A673 (cell line): ENCODE data around the gene FAM174B. TPM values are rescaled to one million over a fixed set of nuclear protein-coding genes. Genes with fewer than 3 reads are reported as not detected.

Experiments used
- BruUV-seq: library from RNA; stranded (reverse); fragments of 400-500 nt; replicated peaks from 2 replicates; lab custom pipeline; 2021; lab: Mats Ljungman, UMichigan
- CTCF ChIA-PET: fragments of 300-600 bp; sonication (Branson Sonifier 250); formaldehyde crosslinking; loops from one replicate; lab custom pipeline; 2022; ENCODE audit warnings: antibody characterized with exemption; lab: Charles Lee
- POLR2A ChIA-PET: fragments of 300-600 bp; sonication (Branson Sonifier 250); formaldehyde crosslinking; loops from one replicate; lab custom pipeline; 2022; ENCODE audit warnings: antibody characterized with exemption; ENCODE audit not compliant: low non-redundant PET; lab: Charles Lee
- DNase-seq: peaks from one replicate; pipeline ENCODE4 v3.0.0-alpha.2; 2015; ENCODE audit warnings: low spot score
- H3K27ac ChIP-seq: fragments of 200-600 bp; sonication (generic); 2 replicates; pipeline ENCODE4 v1.5.1; 2016; ENCODE audit warnings: mixed run types, low read depth, mild to moderate bottlenecking, mixed read lengths, antibody characterized with exemption, low read length; ENCODE audit not compliant: poor library complexity, severe bottlenecking
- H3K27me3 ChIP-seq: fragments of 200-600 bp; sonication (generic); replicated peaks from 2 replicates; pipeline ENCODE4 v1.6.1; 2017; ENCODE audit warnings: mixed run types, low read depth, mild to moderate bottlenecking, mixed read lengths, antibody characterized with exemption, low read length; ENCODE audit not compliant: insufficient read depth, poor library complexity
- H3K36me3 ChIP-seq: fragments of 200-600 bp; sonication (generic); 2 replicates; pipeline ENCODE4 v1.6.1; 2016; ENCODE audit warnings: mixed run types, mild to moderate bottlenecking, mixed read lengths, antibody characterized with exemption, low read length; ENCODE audit not compliant: insufficient read depth, poor library complexity, severe bottlenecking
- H3K4me1 ChIP-seq: fragments of 200-600 bp; sonication (generic); 2 replicates; pipeline ENCODE4 v1.6.1; 2017; ENCODE audit warnings: mixed run types, mild to moderate bottlenecking, mixed read lengths, antibody characterized with exemption, low read length; ENCODE audit not compliant: insufficient read depth, poor library complexity, severe bottlenecking
- H3K4me3 ChIP-seq: fragments of 200-600 bp; sonication (generic); 2 replicates; pipeline ENCODE4 v1.5.1; 2016; ENCODE audit warnings: low read depth, mixed run types, mild to moderate bottlenecking, mixed read lengths, low read length; ENCODE audit not compliant: poor library complexity, severe bottlenecking
- H3K9me3 ChIP-seq: fragments of 200-600 bp; sonication (generic); 2 replicates; pipeline ENCODE4 v1.6.1; 2016; ENCODE audit warnings: mixed run types, low read depth, mild to moderate bottlenecking, mixed read lengths, antibody characterized with exemption, low read length; ENCODE audit not compliant: poor library complexity, severe bottlenecking
- CTCF ChIP-seq: fragments of 300-800, 200-600 bp; sonication (generic); conservative IDR thresholded peaks from 2 replicates; pipeline ENCODE4 v1.5.1; 2017; ENCODE audit warnings: low read depth, mild to moderate bottlenecking, antibody characterized with exemption, low read length, moderate library complexity, mixed read lengths
- EZH2 ChIP-seq: fragments of 200-600 bp; sonication (generic); IDR thresholded peaks from 2 replicates; pipeline ENCODE4 v1.6.1; 2017; ENCODE audit warnings: borderline replicate concordance, low read depth, mild to moderate bottlenecking, mixed read lengths, antibody characterized with exemption, low read length; ENCODE audit not compliant: poor library complexity, severe bottlenecking
- intact Hi-C: fragments of 100-400 bp; cut with micrococcal nuclease; formaldehyde crosslinking; loops from one replicate; pipeline ENCODE4 v1.10.0; 2022; ENCODE audit not compliant: unreplicated experiment
- total RNA-seq: library from RNA; stranded (reverse); gene quantifications from 2 replicates; pipeline ENCODE4 v1.2.3, GENCODE V29; 2021

Gene FAM174B
- total RNA-seq, 1 experiment from 2014 or later, result 3.7 TPM

DNA sequence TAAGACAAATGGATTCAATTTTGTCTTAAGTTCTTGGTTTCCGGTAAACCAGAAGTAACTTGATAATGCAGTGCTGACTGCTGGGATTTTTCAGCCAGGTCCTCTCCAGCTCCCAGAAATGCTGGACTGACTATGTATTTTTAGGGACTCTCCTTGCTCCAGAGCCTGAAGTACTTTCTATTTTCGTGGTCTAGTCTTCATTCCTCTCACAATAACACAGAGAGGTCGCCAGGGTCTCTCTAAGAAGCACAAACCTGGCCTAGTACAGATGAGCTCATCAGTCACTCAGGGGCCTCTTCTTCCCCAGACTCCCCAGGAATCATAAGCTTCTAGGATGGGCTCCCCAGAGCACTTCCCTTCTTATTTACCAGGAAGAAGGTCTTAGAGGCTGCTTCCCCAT is 85.8 kb downstream of the FAM174B start:
- CTCF ChIA-PET, result no interaction called here
- intact Hi-C loops, result no loop called here
- Histone ChIP-seq H3K9me3 (no peaks in the 10 kb centered on the region), H3K36me3 (no peaks in the 10 kb centered on the region), H3K27me3 (peaks cover 12% of the 10 kb centered on the region), H3K4me1 (no peaks in the 10 kb centered on the region), H3K27ac (no peak overlapping the region), H3K4me3 (no peak overlapping the region)
- no peak for TF ChIP-seq CTCF
- TF ChIP-seq EZH2, result no peak
- POLR2A ChIA-PET, result no interaction called here
- BruUV-seq, result no TSS peak
- no peak for DNase-seq

Other genes starting within 250 kb of the FAM174B start
- 75.7 and 78.0 TPM in 2 replicates for gene CHD2, start 244.5 kb upstream of the FAM174B start, total RNA-seq